PFSK-1 (cell line): ENCODE measurements around the gene MAP1S.

ENCODE experiments used
- FOXP2 ChIP-seq: optimal IDR thresholded peaks from 2 replicates; pipeline ENCODE3; 2011; ENCODE audit warnings: borderline replicate concordance, control low read depth, inconsistent platforms; ENCODE audit not compliant: insufficient read depth; ENCODE audit errors: extremely low read length, extremely low read depth
- POLR2AphosphoS5 ChIP-seq: IDR thresholded peaks from 2 replicates; pipeline ENCODE4 v1.6.1; 2012; ENCODE audit warnings: low read depth, mild to moderate bottlenecking, control low read depth, low read length, moderate library complexity
- REST ChIP-seq, 2 experiments: IDR thresholded peaks; 2 replicates each; pipeline versions ENCODE4 v1.6.1 to v1.8.0; 2011 to 2012; ENCODE audit warnings: low read depth in 2 of 2, low read length in 2 of 2, control low read depth in 1 of 2, inconsistent platforms in 1 of 2, mild to moderate bottlenecking in 1 of 2, moderate library complexity in 1 of 2; ENCODE audit not compliant: insufficient read depth in 1 of 2
- SIN3A ChIP-seq: IDR thresholded peaks from 2 replicates; pipeline ENCODE4 v1.6.1; 2012; ENCODE audit warnings: mild to moderate bottlenecking, low read length, moderate library complexity, borderline replicate concordance; ENCODE audit not compliant: insufficient read depth
- TAF1 ChIP-seq: IDR thresholded peaks from 2 replicates; pipeline ENCODE4 v1.6.1; 2012; ENCODE audit warnings: low read length, control low read depth, borderline replicate concordance; ENCODE audit not compliant: insufficient read depth

MAP1S gene

GRCh38 chr19:17751103-17751911 lies 32.0 kb downstream of the MAP1S start, which contains the start of gene FCHO1:
TSS of gene FCHO1 (plus strand) at chr19:17751477. CDS start at chr19:17755165, 3,688 bp downstream.
- TF ChIP-seq TAF1 (no peak), POLR2AphosphoS5 (no peak), REST (IDR thresholded peaks at IDR 0.05; ENCODE audit: insufficient read depth in 1 of 2, low read depth in 2 of 2, low read length in 2 of 2) (no peak), FOXP2 (no peak), SIN3A (no peak)

- TF ChIP-seq REST (IDR thresholded peaks at IDR 0.05; ENCODE audit: insufficient read depth in 1 of 2, low read depth in 2 of 2, low read length in 2 of 2), result no peak
- no peak for TF ChIP-seq SIN3A
- no peak for TF ChIP-seq TAF1
- TF ChIP-seq POLR2AphosphoS5, result no peak
- no peak for TF ChIP-seq FOXP2
These were observed 32.6 kb downstream of the MAP1S start for GRCh38 chr19:17751912-17752273.

GRCh38 chr19:17752865-17753639 lies 33.8 kb downstream of the MAP1S start:
- TF ChIP-seq POLR2AphosphoS5, result no peak
- no peak for TF ChIP-seq FOXP2
- no peak for TF ChIP-seq REST (IDR thresholded peaks at IDR 0.05; ENCODE audit: insufficient read depth in 1 of 2, low read depth in 2 of 2, low read length in 2 of 2)
- no peak for TF ChIP-seq SIN3A
- no peak for TF ChIP-seq TAF1

GRCh38 chr19:17753976-17754375 lies 34.7 kb downstream of the MAP1S start:
- TF ChIP-seq TAF1 (no peak), FOXP2 (no peak), REST (IDR thresholded peaks at IDR 0.05; ENCODE audit: insufficient read depth in 1 of 2, low read depth in 2 of 2, low read length in 2 of 2) (no peak), POLR2AphosphoS5 (no peak)
